Keratinocyte (primary cell): ENCODE data around the gene ERFL. TPM values are rescaled to one million over a fixed set of nuclear protein-coding genes. Genes with fewer than 3 reads are reported as not detected.
A peak's percentile ranks its signal among the peaks of the same experiment; 100 is the strongest.

Experiments used
- DNase-seq: peaks from one replicate; pipeline ENCODE4 v3.0.0-alpha.2; 2011; ENCODE audit warnings: low read depth, missing footprints, low spot score
- FAIRE-seq: peaks from 2 replicates; lab custom pipeline; 2011; peaks lifted over from hg19 to GRCh38; lab: Jason Lieb, UNC
- H2AFZ ChIP-seq: 2 replicates; pipeline ENCODE4 v1.6.0; 2012; ENCODE audit warnings: low read length, control low read depth, inconsistent platforms; ENCODE audit not compliant: control insufficient read depth
- H3K27ac ChIP-seq: 2 replicates; pipeline ENCODE4 v1.5.1; 2011; ENCODE audit warnings: low read length; ENCODE audit not compliant: control insufficient read depth, insufficient read depth
- H3K27me3 ChIP-seq: 3 replicates; pipeline ENCODE4 v1.6.0; 2011; ENCODE audit warnings: low read length; ENCODE audit not compliant: control insufficient read depth, insufficient read depth; ENCODE audit errors: extremely low read depth
- H3K36me3 ChIP-seq, 2 experiments: 2 replicates in 1 of 2; 3 replicates in 1 of 2; pipeline ENCODE4 v1.5.1; 2011; ENCODE audit warnings: low read length in 2 of 2, mild to moderate bottlenecking in 1 of 2; ENCODE audit not compliant: control insufficient read depth in 2 of 2, insufficient read depth in 2 of 2; ENCODE audit errors: extremely low read depth in 1 of 2
- H3K4me1 ChIP-seq: 3 replicates; pipeline ENCODE4 v1.5.1; 2011; ENCODE audit warnings: low read length; ENCODE audit not compliant: control insufficient read depth, insufficient read depth; ENCODE audit errors: extremely low read depth
- H3K4me2 ChIP-seq: 3 replicates; pipeline ENCODE4 v1.6.0; 2011; ENCODE audit warnings: low read depth, low read length; ENCODE audit not compliant: control insufficient read depth, insufficient read depth; ENCODE audit errors: extremely low read depth
- H3K4me3 ChIP-seq, 3 experiments: fragments of 200-600 bp in 1 of 3; sonication (generic) in 1 of 3; 2 replicates in 2 of 3; 3 replicates in 1 of 3; pipeline ENCODE4 v1.5.1; 2011 to 2016; ENCODE audit warnings: low read length in 3 of 3, mild to moderate bottlenecking in 3 of 3, control low read depth in 2 of 3, inconsistent platforms in 1 of 3, low read depth in 1 of 3, mixed read lengths in 1 of 3, mixed run types in 1 of 3, moderate library complexity in 1 of 3; ENCODE audit not compliant: control insufficient read depth in 2 of 3, insufficient read depth in 2 of 3; ENCODE audit errors: extremely low read depth in 1 of 3
- H3K79me2 ChIP-seq: 2 replicates; pipeline ENCODE4 v1.6.0; 2012; ENCODE audit warnings: low read length; ENCODE audit not compliant: control insufficient read depth, insufficient read depth
- H3K9ac ChIP-seq: 3 replicates; pipeline ENCODE4 v1.6.0; 2011; ENCODE audit warnings: low read length; ENCODE audit not compliant: control insufficient read depth, insufficient read depth; ENCODE audit errors: extremely low read depth
- H3K9me1 ChIP-seq: 3 replicates; pipeline ENCODE4 v1.6.0; 2011; ENCODE audit warnings: low read length; ENCODE audit not compliant: control insufficient read depth, insufficient read depth; ENCODE audit errors: extremely low read depth
- H3K9me3 ChIP-seq: 2 replicates; pipeline ENCODE4 v1.5.1; 2012; ENCODE audit warnings: low read depth, low read length; ENCODE audit not compliant: control insufficient read depth
- H4K20me1 ChIP-seq: 3 replicates; pipeline ENCODE4 v1.6.0; 2011; ENCODE audit warnings: low read length; ENCODE audit not compliant: control insufficient read depth, insufficient read depth; ENCODE audit errors: extremely low read depth
- CTCF ChIP-seq, 3 experiments: IDR thresholded peaks in 1 of 3; conservative IDR thresholded peaks in 1 of 3; optimal IDR thresholded peaks in 1 of 3; 2 replicates in 2 of 3; 3 replicates in 1 of 3; pipeline versions ENCODE3 to v1.5.1; 2011; ENCODE audit warnings: low read length in 3 of 3, mild to moderate bottlenecking in 3 of 3, moderate library complexity in 2 of 3, control low read depth in 1 of 3, inconsistent platforms in 1 of 3; ENCODE audit not compliant: insufficient read depth in 2 of 3; ENCODE audit errors: extremely low read depth in 1 of 3
- EZH2 ChIP-seq: IDR thresholded peaks from one replicate; pipeline ENCODE4 v1.6.1; 2012; ENCODE audit warnings: inconsistent platforms, mild to moderate bottlenecking, low read length, moderate library complexity
- dilution Hi-C: fragments of 300-500 bp; cut with MboI; formaldehyde crosslinking; loops from one replicate; pipeline ENCODE4 v1.7.0; 2020; ENCODE audit warnings: low sequenced_read_pairs; ENCODE audit not compliant: extremely low pct_ligation_motif_present
- polyA plus RNA-seq, 5 experiments: library from polyadenylated mRNA; depleted of rRNA in 3 of 5; stranded (reverse) in 3 of 5; stranded (forward) in 1 of 5; unstranded in 1 of 5; fragments of >200 nt; gene quantifications; 1 replicate in 1 of 5; 2 replicates in 3 of 5; 3 replicates in 1 of 5; pipeline versions ENCODE4 v1.2.1 to v1.2.3, GENCODE V29; 2011 to 2012; ENCODE audit warnings: missing spikeins in 2 of 5, low read depth in 1 of 5, low replicate concordance in 1 of 5

ERFL gene
- polyA plus RNA-seq, 1 donor (not counting 4 experiments of a cell fraction or from before 2014, with no cell fraction given), result not detected

GRCh38 chr19:41862445-41862986, 65.7 kb downstream of the ERFL start:
- H3K36me3 ChIP-seq, result peaks cover 38 to 54% of the 10 kb centered on the region in 2 experiments
- H3K27ac ChIP-seq, result no peak overlapping the region
- DNase-seq (no peak), FAIRE-seq (no peak)
- no peak overlapping the region for H2AFZ ChIP-seq
- H3K4me1 ChIP-seq, result peaks cover 28% of the 10 kb centered on the region
- dilution Hi-C loops, result no loop called here
- H3K9ac ChIP-seq, result peak overlapping the region; percentile 99
- H4K20me1 ChIP-seq, result peaks cover 37% of the 10 kb centered on the region
- TF ChIP-seq EZH2 (no peak), CTCF (optimal IDR thresholded peaks at IDR 0.05 in 1 of 3, IDR thresholded peaks at IDR 0.05 in 1 of 3, conservative IDR thresholded peaks at IDR 0.05 in 1 of 3; ENCODE audit: extremely low read depth in 1 of 3, insufficient read depth in 2 of 3, low read length in 3 of 3) (no peak)
- no peaks in the 10 kb centered on the region for H3K27me3 ChIP-seq
- peaks cover 4% of the 10 kb centered on the region for H3K9me1 ChIP-seq
- peak overlapping the region in 2 of 3 experiments; percentile 93 to 97 for H3K4me3 ChIP-seq
- no peaks in the 10 kb centered on the region for H3K9me3 ChIP-seq
- H3K4me2 ChIP-seq, result peak overlapping the region; percentile 100
- H3K79me2 ChIP-seq, result peaks cover 70% of the 10 kb centered on the region

GRCh38 chr19:41861846-41862245, 66.4 kb downstream of the ERFL start:
- Histone ChIP-seq H3K4me1 (peaks cover 28% of the 10 kb centered on the region), H3K79me2 (peaks cover 63% of the 10 kb centered on the region), H3K9ac (peak overlapping the region; percentile 99), H3K36me3 (peaks cover 38 to 54% of the 10 kb centered on the region in 2 experiments), H3K27me3 (no peaks in the 10 kb centered on the region), H3K9me3 (no peaks in the 10 kb centered on the region), H3K4me3 (peak overlapping the region; percentile 93 to 99 (median 97)), H2AFZ (no peak overlapping the region), H3K9me1 (peaks cover 4% of the 10 kb centered on the region), H3K27ac (peak overlapping the region; percentile 94), H3K4me2 (peak overlapping the region; percentile 100), H4K20me1 (peaks cover 32% of the 10 kb centered on the region)
- no peak for DNase-seq
- FAIRE-seq, result no peak
- dilution Hi-C loops, result no loop called here
- no peak for TF ChIP-seq EZH2
- TF ChIP-seq CTCF (optimal IDR thresholded peaks at IDR 0.05 in 1 of 3, IDR thresholded peaks at IDR 0.05 in 1 of 3, conservative IDR thresholded peaks at IDR 0.05 in 1 of 3; ENCODE audit: extremely low read depth in 1 of 3, insufficient read depth in 2 of 3, low read length in 3 of 3), result no peak
